GM12878 (cell line): ENCODE measurements around the gene HES2.
"Not testable (repeated sequence)": the region's sequence is repeated elsewhere in the genome, so short reads cannot be mapped to it uniquely, and the experiment has no call there.

Experiments used
- BHLHE40 ChIP-seq, 2 experiments: fragments of 450-650 bp in 1 of 2; IDR thresholded peaks; 2 replicates each; pipeline ENCODE4 v1.6.1; 2011 to 2017; ENCODE audit warnings: low read depth in 2 of 2, borderline replicate concordance in 1 of 2, improper control_type of control experiment in 1 of 2, low read length in 1 of 2, mild to moderate bottlenecking in 1 of 2
- CTCF ChIP-seq, 3 experiments: IDR thresholded peaks in 2 of 3; conservative IDR thresholded peaks in 1 of 3; 2 replicates each; pipeline ENCODE4 v1.5.1; 2011; ENCODE audit warnings: low read depth in 3 of 3, low read length in 3 of 3, mild to moderate bottlenecking in 3 of 3, control low read depth in 2 of 3, moderate library complexity in 2 of 3, inconsistent platforms in 1 of 3, mixed read lengths in 1 of 3; ENCODE audit not compliant: control insufficient read depth in 2 of 3, insufficient read depth in 1 of 3; ENCODE audit errors: extremely low read depth in 1 of 3
- DPF2 ChIP-seq: fragments of 450-650 bp; IDR thresholded peaks from 2 replicates; pipeline ENCODE4 v1.6.1; 2017; ENCODE audit warnings: mild to moderate bottlenecking
- HDAC2 ChIP-seq: fragments of 200-600 bp; sonication (generic); IDR thresholded peaks from 2 replicates; pipeline ENCODE4 v1.6.1; 2017
- KDM1A ChIP-seq: fragments of 200-600 bp; sonication (generic); IDR thresholded peaks from 2 replicates; pipeline ENCODE4 v1.6.1; 2016; ENCODE audit warnings: borderline replicate concordance
- PBX3 ChIP-seq: IDR thresholded peaks from 2 replicates; pipeline ENCODE4 v1.6.1; 2011; ENCODE audit warnings: mild to moderate bottlenecking, low read depth, low read length, moderate library complexity; ENCODE audit not compliant: insufficient replicate concordance
- POLR2A ChIP-seq: IDR thresholded peaks from 2 replicates; pipeline ENCODE4 v1.6.1; 2011; ENCODE audit warnings: low read depth, mild to moderate bottlenecking, low read length
- RAD21 ChIP-seq: IDR thresholded peaks from 2 replicates; pipeline ENCODE4 v1.6.1; 2011; ENCODE audit warnings: mild to moderate bottlenecking, low read depth, low read length, moderate library complexity; ENCODE audit not compliant: insufficient read depth
- RFX5 ChIP-seq: IDR thresholded peaks from 2 replicates; pipeline ENCODE4 v1.6.1; 2011; ENCODE audit warnings: low read depth, low read length, improper control_type of control experiment
- SREBF1 ChIP-seq: IDR thresholded peaks from 2 replicates; pipeline ENCODE4 v1.6.1; 2012; ENCODE audit warnings: mild to moderate bottlenecking, low read length
- USF1 ChIP-seq: IDR thresholded peaks from 2 replicates; pipeline ENCODE4 v1.6.1; 2011; ENCODE audit warnings: borderline replicate concordance, low read depth, mild to moderate bottlenecking, moderate library complexity, mixed read lengths, low read length; ENCODE audit not compliant: insufficient read depth; ENCODE audit errors: extremely low read length
- TF ChIP-seq, protein P1 (sequence below): IDR thresholded peaks from 2 replicates; pipeline ENCODE4 v1.6.1; 2012; ENCODE audit warnings: mild to moderate bottlenecking, low read depth, low read length
- TF ChIP-seq, protein P2 (sequence below): IDR thresholded peaks from 2 replicates; pipeline ENCODE4 v1.6.1; 2012; ENCODE audit warnings: low read depth, low read length, improper control_type of control experiment

DNA sequence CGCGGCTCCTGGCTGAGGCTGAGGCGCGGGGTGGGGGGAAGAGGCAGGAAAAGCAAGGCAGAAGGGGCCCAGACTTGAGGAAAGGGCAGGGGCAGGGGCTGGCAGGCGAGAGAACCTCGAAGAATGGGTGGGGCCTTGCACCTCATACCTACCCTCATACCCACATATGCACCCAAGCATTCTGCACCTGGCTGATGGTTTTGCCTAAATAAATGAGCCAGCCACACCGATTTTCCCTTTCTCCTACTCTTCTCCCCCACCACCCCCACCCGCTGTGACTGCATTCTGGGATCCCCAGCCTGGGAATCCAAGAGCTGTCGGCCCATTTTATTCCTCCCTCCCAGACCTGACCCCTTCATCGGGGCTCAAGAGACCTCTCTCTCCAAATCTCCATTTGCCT is 30.8 kb upstream of the HES2 start:
- TF ChIP-seq CTCF (IDR thresholded peaks at IDR 0.05 in 2 of 3, conservative IDR thresholded peaks at IDR 0.05 in 1 of 3; ENCODE audit: control insufficient read depth in 2 of 3, extremely low read depth in 1 of 3, insufficient read depth in 1 of 3, low read depth in 3 of 3, low read length in 3 of 3); RFX5; RAD21; USF1; BHLHE40 (IDR thresholded peaks at IDR 0.05; ENCODE audit: borderline replicate concordance in 1 of 2, low read depth in 2 of 2, low read length in 1 of 2); SREBF1; HDAC2; DPF2; KDM1A; PBX3; POLR2A: not testable (repeated sequence)
- TF ChIP-seq, protein P1, sequence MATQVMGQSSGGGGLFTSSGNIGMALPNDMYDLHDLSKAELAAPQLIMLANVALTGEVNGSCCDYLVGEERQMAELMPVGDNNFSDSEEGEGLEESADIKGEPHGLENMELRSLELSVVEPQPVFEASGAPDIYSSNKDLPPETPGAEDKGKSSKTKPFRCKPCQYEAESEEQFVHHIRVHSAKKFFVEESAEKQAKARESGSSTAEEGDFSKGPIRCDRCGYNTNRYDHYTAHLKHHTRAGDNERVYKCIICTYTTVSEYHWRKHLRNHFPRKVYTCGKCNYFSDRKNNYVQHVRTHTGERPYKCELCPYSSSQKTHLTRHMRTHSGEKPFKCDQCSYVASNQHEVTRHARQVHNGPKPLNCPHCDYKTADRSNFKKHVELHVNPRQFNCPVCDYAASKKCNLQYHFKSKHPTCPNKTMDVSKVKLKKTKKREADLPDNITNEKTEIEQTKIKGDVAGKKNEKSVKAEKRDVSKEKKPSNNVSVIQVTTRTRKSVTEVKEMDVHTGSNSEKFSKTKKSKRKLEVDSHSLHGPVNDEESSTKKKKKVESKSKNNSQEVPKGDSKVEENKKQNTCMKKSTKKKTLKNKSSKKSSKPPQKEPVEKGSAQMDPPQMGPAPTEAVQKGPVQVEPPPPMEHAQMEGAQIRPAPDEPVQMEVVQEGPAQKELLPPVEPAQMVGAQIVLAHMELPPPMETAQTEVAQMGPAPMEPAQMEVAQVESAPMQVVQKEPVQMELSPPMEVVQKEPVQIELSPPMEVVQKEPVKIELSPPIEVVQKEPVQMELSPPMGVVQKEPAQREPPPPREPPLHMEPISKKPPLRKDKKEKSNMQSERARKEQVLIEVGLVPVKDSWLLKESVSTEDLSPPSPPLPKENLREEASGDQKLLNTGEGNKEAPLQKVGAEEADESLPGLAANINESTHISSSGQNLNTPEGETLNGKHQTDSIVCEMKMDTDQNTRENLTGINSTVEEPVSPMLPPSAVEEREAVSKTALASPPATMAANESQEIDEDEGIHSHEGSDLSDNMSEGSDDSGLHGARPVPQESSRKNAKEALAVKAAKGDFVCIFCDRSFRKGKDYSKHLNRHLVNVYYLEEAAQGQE, result not testable (repeated sequence)
- TF ChIP-seq, protein P2, sequence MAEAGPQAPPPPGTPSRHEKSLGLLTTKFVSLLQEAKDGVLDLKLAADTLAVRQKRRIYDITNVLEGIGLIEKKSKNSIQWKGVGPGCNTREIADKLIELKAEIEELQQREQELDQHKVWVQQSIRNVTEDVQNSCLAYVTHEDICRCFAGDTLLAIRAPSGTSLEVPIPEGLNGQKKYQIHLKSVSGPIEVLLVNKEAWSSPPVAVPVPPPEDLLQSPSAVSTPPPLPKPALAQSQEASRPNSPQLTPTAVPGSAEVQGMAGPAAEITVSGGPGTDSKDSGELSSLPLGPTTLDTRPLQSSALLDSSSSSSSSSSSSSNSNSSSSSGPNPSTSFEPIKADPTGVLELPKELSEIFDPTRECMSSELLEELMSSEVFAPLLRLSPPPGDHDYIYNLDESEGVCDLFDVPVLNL, result not testable (repeated sequence)
